ENCODE results near the gene CFAP74.

CFAP74 gene

GRCh38 chr1:2039251-2039650 is 35.7 kb upstream of the CFAP74 start:
- no peak for DNase-seq

GRCh38 chr1:2038229-2038628 is 34.6 kb upstream of the CFAP74 start:
- no peak for DNase-seq

GRCh38 chr1:2037314-2037979 is 33.9 kb upstream of the CFAP74 start:
- no peak for DNase-seq

- no peak for DNase-seq
These were observed 32.7 kb upstream of the CFAP74 start for GRCh38 chr1:2036287-2036686.

- no peak for DNase-seq
These were observed 29.6 kb upstream of the CFAP74 start for GRCh38 chr1:2033165-2033564.

- no peak for DNase-seq
These were observed 29.2 kb upstream of the CFAP74 start for GRCh38 chr1:2032737-2033136.

GRCh38 chr1:2031546-2032540 is 28.3 kb upstream of the CFAP74 start:
- DNase-seq: no peak

GRCh38 chr1:2030076-2030871 is 26.7 kb upstream of the CFAP74 start:
- DNase-seq: no peak

- DNase-seq: no peak
These were observed 26.0 kb upstream of the CFAP74 start for GRCh38 chr1:2029561-2029960.

- DNase-seq: no peak
These were observed 25.4 kb upstream of the CFAP74 start for GRCh38 chr1:2028870-2029560.

GRCh38 chr1:2027961-2028583 is 24.5 kb upstream of the CFAP74 start:
- no peak for DNase-seq

- DNase-seq: no peak
These were observed 21.9 kb upstream of the CFAP74 start for GRCh38 chr1:2025491-2025981.

- no peak for DNase-seq
These were observed 21.3 kb upstream of the CFAP74 start for GRCh38 chr1:2024887-2025286.

GRCh38 chr1:2024451-2024850 is 20.9 kb upstream of the CFAP74 start:
- no peak for DNase-seq

GRCh38 chr1:2023187-2023586 is 19.6 kb upstream of the CFAP74 start:
- no peak for DNase-seq

GRCh38 chr1:2022063-2022770 is 18.6 kb upstream of the CFAP74 start:
- DNase-seq: no peak

GRCh38 chr1:2021550-2021949 is 18.0 kb upstream of the CFAP74 start:
- no peak for DNase-seq

GRCh38 chr1:2020310-2020655 is 16.7 kb upstream of the CFAP74 start:
- DNase-seq: no peak

- no peak for DNase-seq
These were observed 16.2 kb upstream of the CFAP74 start for GRCh38 chr1:2019571-2020309.

GRCh38 chr1:2019172-2019543 is 15.6 kb upstream of the CFAP74 start, which contains the start of gene GABRD:
TSS of gene GABRD (plus strand) at chr1:2019345. CDS start at chr1:2019424, 79 bp downstream.
- peak in 1 of 2 experiments; percentile 22 for DNase-seq
